ENCODE measurements around the gene AP5S1. TPM values are rescaled to one million over a fixed set of nuclear protein-coding genes. Genes with fewer than 3 reads are reported as not detected.

Gene AP5S1
- total and polyA plus RNA-seq, 2 of the 13 experiments (the other 11 are each of a cell fraction or from before 2014, with no cell fraction given), result 7.9 to 23.2 TPM

DNA sequence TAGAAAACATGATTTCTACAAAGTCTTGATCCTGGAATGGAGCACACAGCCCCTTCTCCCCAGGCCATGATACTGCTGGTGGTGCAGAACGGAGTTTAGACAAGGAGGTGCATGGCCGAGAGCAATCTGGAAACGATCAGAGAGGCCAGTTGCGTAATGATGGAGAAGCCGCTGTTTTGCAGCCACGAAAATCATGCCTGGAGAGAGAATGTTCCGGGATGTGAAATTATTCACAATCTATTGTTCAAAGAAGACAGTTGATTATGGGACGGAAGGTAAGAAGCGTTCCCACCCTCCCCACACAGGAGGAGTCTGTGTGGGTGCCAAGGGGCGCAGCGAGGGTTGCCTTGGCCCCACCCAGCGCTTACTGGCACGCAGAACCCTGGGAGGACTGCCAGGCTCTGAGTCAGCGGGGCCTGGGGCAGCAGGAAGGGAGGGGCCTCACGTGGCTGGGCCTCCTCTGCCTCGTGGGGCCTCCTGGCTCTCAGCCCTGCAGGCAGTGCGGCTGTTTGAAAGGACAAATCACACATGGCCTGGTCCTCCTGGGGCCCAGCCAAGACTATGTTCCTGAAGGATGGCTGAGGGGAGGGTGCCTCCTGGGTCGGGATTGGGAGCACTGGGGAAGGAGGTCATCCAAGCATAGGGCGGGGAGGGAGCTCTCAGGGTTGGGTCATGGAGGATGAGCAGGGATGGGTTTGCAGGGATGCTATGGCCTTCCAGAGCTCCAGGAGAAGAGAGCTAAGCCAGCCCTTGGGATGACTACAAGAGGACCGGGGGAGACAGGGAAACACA, 8.7 kb upstream of the AP5S1 start (continued):
- TF ChIP-seq ZZZ3 (CRISPR knock-in tag; IDR thresholded peaks at IDR 0.05; ENCODE audit: borderline replicate concordance) (peak; percentile 95; the same call in 1 of the 2 replicates), ERF (CRISPR knock-in tag; IDR thresholded peaks at IDR 0.05) (peak; percentile 99), SNAPC5 (CRISPR knock-in tag; IDR thresholded peaks at IDR 0.05; ENCODE audit: borderline replicate concordance) (peak; percentile 87; the same call in 1 of the 2 replicates), ZNF335 (CRISPR knock-in tag; IDR thresholded peaks at IDR 0.05) (peak; percentile 90), TBP (CRISPR knock-in tag; IDR thresholded peaks at IDR 0.05) (no peak), ELF1 (CRISPR knock-in tag; IDR thresholded peaks at IDR 0.05) (peak; percentile 79), SP1 (IDR thresholded peaks at IDR 0.05) (no peak), SP1 (CRISPR knock-in tag; IDR thresholded peaks at IDR 0.05) (peak; percentile 84), ZNF800 (CRISPR knock-in tag; IDR thresholded peaks at IDR 0.05) (peak; percentile 95), SSRP1 (CRISPR knock-in tag; IDR thresholded peaks at IDR 0.05) (peak; percentile 86), RCOR2 (CRISPR knock-in tag; IDR thresholded peaks at IDR 0.05) (peak; percentile 79), ZNF333 (CRISPR knock-in tag; IDR thresholded peaks at IDR 0.05; ENCODE audit: borderline replicate concordance) (no peak; the same call in 1 of the 2 replicates), KLF11 (CRISPR knock-in tag; IDR thresholded peaks at IDR 0.05) (peak; percentile 97; the same call in 1 of the 2 replicates), ZNF160 (CRISPR knock-in tag; IDR thresholded peaks at IDR 0.05) (peak; percentile 84; the same call in 1 of the 2 replicates), HDAC6 (IDR thresholded peaks at IDR 0.05; ENCODE audit: low read depth, low read length) (no peak), HMG20A (CRISPR knock-in tag; IDR thresholded peaks at IDR 0.05; ENCODE audit: borderline replicate concordance) (peak; percentile 82; the same call in 1 of the 2 replicates), ZNF598 (CRISPR knock-in tag; IDR thresholded peaks at IDR 0.05; ENCODE audit: borderline replicate concordance) (0 out of 2 replicates have a peak, but pooled peaks have one; percentile 38), ZNF317 (CRISPR knock-in tag; IDR thresholded peaks at IDR 0.05) (peak; percentile 75; the same call in 1 of the 2 replicates), RELA (CRISPR knock-in tag; IDR thresholded peaks at IDR 0.05) (no peak), AHDC1 (CRISPR knock-in tag; IDR thresholded peaks at IDR 0.05; ENCODE audit: borderline replicate concordance) (peak; percentile 82)
- TF ChIP-seq, protein P1, sequence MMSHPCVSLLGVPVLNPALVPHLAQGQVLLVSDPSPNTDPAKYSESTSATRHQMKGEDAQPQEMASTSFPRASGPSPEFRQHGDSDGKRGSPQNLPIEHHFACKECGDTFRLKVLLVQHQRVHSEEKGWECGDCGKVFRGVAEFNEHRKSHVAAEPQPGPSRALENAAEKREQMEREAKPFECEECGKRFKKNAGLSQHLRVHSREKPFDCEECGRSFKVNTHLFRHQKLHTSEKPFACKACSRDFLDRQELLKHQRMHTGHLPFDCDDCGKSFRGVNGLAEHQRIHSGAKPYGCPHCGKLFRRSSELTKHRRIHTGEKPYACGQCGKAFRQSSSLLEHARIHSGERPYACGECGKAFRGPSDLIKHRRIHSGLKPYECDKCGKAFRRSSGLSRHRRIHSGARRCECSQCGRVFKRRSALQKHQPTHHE (CRISPR knock-in tag; IDR thresholded peaks at IDR 0.05; ENCODE audit: borderline replicate concordance), result peak; percentile 86; the same call in 1 of the 2 replicates

Measured in HepG2 (cell line).